Left kidney (tissue), 2 donors: ENCODE measurements around the gene NKAP. TPM values are rescaled to one million over a fixed set of nuclear protein-coding genes. Genes with fewer than 3 reads are reported as not detected.

Source experiments
- DNase-seq: peaks from one replicate; pipeline ENCODE4 v3.0.0-alpha.2; 2013
- polyA plus RNA-seq: library from polyadenylated mRNA; unstranded; fragments of 120-200 nt; gene quantifications from one replicate; pipeline ENCODE4 v1.2.1, GENCODE V29; 2013; ENCODE audit not compliant: insufficient read length

NKAP gene
- polyA plus RNA-seq, 1 donor, result 17.0 TPM

GRCh38 chrX:119871245-119871598, 72.3 kb downstream of the NKAP start:
- no peak for DNase-seq

Other genes with a start within 250 kb of the NKAP start
- 0.38 TPM for gene SOWAHD, start 185.2 kb downstream of the NKAP start, polyA plus RNA-seq
- gene RPL39, start 152.1 kb downstream of the NKAP start, polyA plus RNA-seq, result 2,143 TPM
- gene UPF3B, start 90.8 kb downstream of the NKAP start, polyA plus RNA-seq, result 41.7 TPM
- gene RNF113A, start 72.0 kb downstream of the NKAP start, polyA plus RNA-seq, result 10.9 TPM
- 127 TPM for gene NDUFA1, start 71.9 kb downstream of the NKAP start, polyA plus RNA-seq
- 0.55 TPM for gene AKAP14, start 47.9 kb downstream of the NKAP start, polyA plus RNA-seq
- not detected for gene RHOXF2B, start 133.9 kb upstream of the NKAP start, polyA plus RNA-seq
- 3.0 TPM for gene RHOXF1, start 172.2 kb upstream of the NKAP start, polyA plus RNA-seq
- gene RHOXF2, start 214.9 kb upstream of the NKAP start, polyA plus RNA-seq, result 0.12 TPM